RWPE2 (cell line): ENCODE measurements around the gene MYO18B.

Experiments
- ATAC-seq: fragments of 200-7000 bp; cut with Tn5 transposase; 3 replicates; pipeline ENCODE4 v1.9.1; 2021; ENCODE audit warnings: low read depth
- DNase-seq: peaks from one replicate; pipeline ENCODE4 v3.0.0-alpha.2; 2020; ENCODE audit warnings: low spot score
- H3K27ac ChIP-seq: fragments of 450-650 bp; 2 replicates; pipeline ENCODE4 v1.5.1; 2017; ENCODE audit warnings: mild to moderate bottlenecking; ENCODE audit not compliant: poor library complexity, severe bottlenecking
- H3K27me3 ChIP-seq: fragments of 250-450 bp; sonication (Bioruptor Pico); 2 replicates; pipeline ENCODE4 v1.5.1; 2021; ENCODE audit warnings: mild to moderate bottlenecking, moderate library complexity; ENCODE audit not compliant: insufficient read depth, poor library complexity, severe bottlenecking
- H3K36me3 ChIP-seq: fragments of 250-450 bp; sonication (Bioruptor Pico); 2 replicates; pipeline ENCODE4 v1.5.1; 2020; ENCODE audit warnings: low read depth, mild to moderate bottlenecking, moderate library complexity
- H3K4me1 ChIP-seq: fragments of 250-450 bp; sonication (Bioruptor Pico); 2 replicates; pipeline ENCODE4 v1.5.1; 2021; ENCODE audit warnings: mild to moderate bottlenecking, moderate library complexity; ENCODE audit not compliant: insufficient read depth, poor library complexity, severe bottlenecking
- H3K4me3 ChIP-seq: fragments of 250-450 bp; sonication (Bioruptor Pico); 2 replicates; pipeline ENCODE4 v1.5.1; 2021; ENCODE audit warnings: mild to moderate bottlenecking, moderate library complexity; ENCODE audit not compliant: severe bottlenecking
- H3K9me3 ChIP-seq: fragments of 250-450 bp; sonication (Bioruptor Pico); 2 replicates; pipeline ENCODE4 v1.5.1; 2021; ENCODE audit warnings: mild to moderate bottlenecking, moderate library complexity; ENCODE audit not compliant: severe bottlenecking
- CTCF ChIP-seq: fragments of 450-650 bp; IDR thresholded peaks from one replicate; pipeline ENCODE4 v1.5.1; 2017; ENCODE audit warnings: mild to moderate bottlenecking, moderate library complexity; ENCODE audit not compliant: poor library complexity, severe bottlenecking

Gene MYO18B

GRCh38 chr22:25735650-25736049 lies 6.3 kb upstream of the MYO18B start:
- no peak for TF ChIP-seq CTCF
- Histone ChIP-seq H3K36me3 (no peaks in the 10 kb centered on the region), H3K27me3 (no peaks in the 10 kb centered on the region), H3K9me3 (no peaks in the 10 kb centered on the region), H3K4me1 (no peaks in the 10 kb centered on the region), H3K27ac (no peak overlapping the region), H3K4me3 (no peak overlapping the region)
- DNase-seq (no peak), ATAC-seq (no peak)

GRCh38 chr22:25736378-25737011 lies 5.5 kb upstream of the MYO18B start:
- H3K9me3 ChIP-seq = no peaks in the 10 kb centered on the region
- no peak for TF ChIP-seq CTCF
- DNase-seq (no peak), ATAC-seq (no peak)
- no peaks in the 10 kb centered on the region for H3K27me3 ChIP-seq
- no peaks in the 10 kb centered on the region for H3K36me3 ChIP-seq
- H3K27ac ChIP-seq = no peak overlapping the region
- no peak overlapping the region for H3K4me3 ChIP-seq
- H3K4me1 ChIP-seq = no peaks in the 10 kb centered on the region

GRCh38 chr22:25739659-25740344 lies 2.2 kb upstream of the MYO18B start:
- DNase-seq (no peak), ATAC-seq (no peak)
- H3K36me3 ChIP-seq = no peaks in the 10 kb centered on the region
- no peak overlapping the region for H3K4me3 ChIP-seq
- H3K9me3 ChIP-seq = no peaks in the 10 kb centered on the region
- no peak overlapping the region for H3K27ac ChIP-seq
- no peaks in the 10 kb centered on the region for H3K4me1 ChIP-seq
- H3K27me3 ChIP-seq = no peaks in the 10 kb centered on the region
- no peak for TF ChIP-seq CTCF

- DNase-seq = no peak
- Histone ChIP-seq H3K9me3 (no peaks in the 10 kb centered on the region), H3K4me3 (no peak overlapping the region), H3K4me1 (peaks cover 8% of the 10 kb centered on the region), H3K27me3 (no peaks in the 10 kb centered on the region), H3K27ac (no peak overlapping the region), H3K36me3 (no peaks in the 10 kb centered on the region)
- no peak for TF ChIP-seq CTCF
- no peak for ATAC-seq
These were observed 1.1 kb downstream of the MYO18B start for GRCh38 chr22:25742918-25743708.

- Histone ChIP-seq H3K27ac (no peak overlapping the region), H3K27me3 (no peaks in the 10 kb centered on the region), H3K9me3 (no peaks in the 10 kb centered on the region), H3K36me3 (no peaks in the 10 kb centered on the region), H3K4me1 (peaks cover 8% of the 10 kb centered on the region), H3K4me3 (no peak overlapping the region)
- TF ChIP-seq CTCF = no peak
- ATAC-seq (no peak), DNase-seq (no peak)
These were observed 2.7 kb downstream of the MYO18B start for GRCh38 chr22:25744694-25745093.
